Stimulated activated naive CD4-positive, alpha-beta T cell treated with Interleukin-2 at 50 U/mL for 16 hours (primary cell): ENCODE data around the gene FGD6.
A peak's percentile ranks its signal among the peaks of the same experiment; 100 is the strongest.

Experiments used
- DNase-seq: peaks from one replicate; lab custom pipeline; 2025; lab: John Stamatoyannopoulos, UW

FGD6 gene

GRCh38 chr12:95083938-95084337, 133.3 kb downstream of the FGD6 start:
- DNase-seq = no peak

DNA sequence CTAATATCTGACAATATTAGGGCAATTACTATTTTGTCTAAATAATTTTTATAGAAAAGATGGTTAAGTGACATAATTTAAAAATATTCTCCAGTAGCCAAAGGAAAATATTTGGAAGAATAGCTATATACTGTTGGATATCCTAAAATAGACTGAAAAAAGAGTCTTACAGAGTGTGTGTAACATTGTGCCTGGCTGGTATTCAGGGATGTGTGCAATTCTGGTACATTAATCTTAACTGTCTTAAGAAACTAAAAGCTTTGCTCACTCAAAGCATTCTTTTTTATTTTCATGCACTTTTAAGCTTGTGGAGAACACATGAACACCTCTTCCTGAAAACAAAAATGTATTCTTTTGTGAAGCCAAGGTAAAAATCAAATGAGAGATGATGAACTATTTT, 133.8 kb downstream of the FGD6 start:
- no peak for DNase-seq

DNA sequence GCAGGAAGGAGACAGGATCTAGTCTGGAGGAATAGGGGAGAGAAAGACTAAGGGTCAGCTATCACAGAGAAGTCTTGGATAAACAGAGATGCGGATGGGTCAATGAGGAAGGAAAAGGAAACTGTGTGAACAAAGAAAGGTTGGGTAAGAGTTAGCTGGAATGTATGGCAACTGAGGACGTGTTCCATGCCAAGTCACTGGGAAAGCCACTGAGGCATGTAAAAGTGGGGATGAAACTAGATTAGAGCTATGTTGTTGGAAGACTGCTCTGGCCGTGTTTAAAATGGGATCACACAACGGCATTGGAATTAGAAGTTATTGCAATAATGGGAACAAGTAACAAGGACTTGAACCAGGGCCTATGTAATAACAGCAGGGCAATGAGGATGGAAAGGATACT, 139.9 kb downstream of the FGD6 start:
- DNase-seq = no peak

DNA sequence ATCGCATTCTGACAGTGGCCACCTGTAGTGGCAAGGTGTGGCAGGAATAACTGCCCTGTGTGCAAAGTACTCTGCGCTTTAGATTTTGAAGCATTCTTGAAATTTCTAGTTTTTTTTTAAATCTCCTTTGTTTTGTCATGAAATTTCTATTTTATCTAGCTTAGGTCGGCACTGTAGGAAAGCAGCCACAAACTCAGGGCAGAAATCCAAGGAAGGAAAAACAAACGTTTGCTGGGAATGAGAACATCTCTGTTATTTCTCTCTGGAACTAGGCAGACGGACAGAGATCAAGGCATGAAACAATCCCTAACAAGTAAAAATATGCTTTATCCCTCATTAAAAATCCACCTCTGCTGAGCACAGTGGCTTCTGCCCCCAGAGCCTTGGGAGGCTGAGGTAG, 142.5 kb downstream of the FGD6 start:
- DNase-seq = no peak

GRCh38 chr12:95073698-95074520, 143.4 kb downstream of the FGD6 start:
- no peak for DNase-seq

DNA sequence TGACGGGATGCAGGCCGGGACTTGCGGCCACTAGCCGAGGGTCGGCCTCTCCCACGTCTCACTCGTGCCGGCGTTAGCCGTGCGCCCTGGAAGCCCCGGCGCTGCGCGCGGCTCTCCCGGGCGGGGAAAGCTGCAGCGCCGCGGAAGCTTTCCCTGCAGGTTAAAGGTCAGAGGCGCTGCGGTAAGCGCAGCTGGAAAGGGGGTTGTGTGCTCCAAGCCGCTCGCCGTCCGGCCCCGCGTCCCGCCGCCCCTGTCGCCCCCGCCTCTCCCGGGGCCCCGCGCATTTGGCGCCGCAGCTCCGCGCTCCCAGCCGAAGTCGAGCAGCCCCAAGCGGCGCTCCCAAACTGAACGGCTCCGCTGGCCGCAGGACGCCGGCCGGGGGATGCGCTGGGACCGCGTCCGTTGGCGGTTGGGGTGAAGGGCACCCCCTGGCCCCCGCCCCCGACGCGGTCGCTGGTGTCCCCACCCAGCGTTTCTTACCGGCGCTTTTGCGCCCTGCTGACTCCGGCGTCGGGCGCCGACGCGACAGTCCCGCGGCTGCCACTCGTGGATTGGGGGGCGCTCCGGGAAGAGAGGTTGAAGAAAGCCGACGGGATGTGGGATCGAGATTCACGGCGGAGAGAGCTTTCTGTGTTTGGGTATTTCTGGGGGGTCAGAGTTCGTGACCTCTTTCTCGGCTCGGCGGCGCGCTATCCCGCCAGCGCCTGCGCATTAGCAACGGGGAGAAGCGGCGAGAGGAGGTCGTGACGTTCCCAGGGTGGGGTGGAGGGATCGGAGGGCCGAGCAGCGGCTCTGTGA, 144.2 kb downstream of the FGD6 start, which contains the start of gene NR2C1:
NR2C1 (minus strand) TSS at position 719 of the 798 bp plus-strand sequence. CDS start 6,234 bp downstream, outside the sequence.
- DNase-seq = peak; percentile 93

GRCh38 chr12:95070378-95070777, 146.9 kb downstream of the FGD6 start:
- DNase-seq = no peak

GRCh38 chr12:95066091-95066855, 151.0 kb downstream of the FGD6 start:
- no peak for DNase-seq

GRCh38 chr12:95060951-95061350, 156.3 kb downstream of the FGD6 start:
- DNase-seq = no peak

DNA sequence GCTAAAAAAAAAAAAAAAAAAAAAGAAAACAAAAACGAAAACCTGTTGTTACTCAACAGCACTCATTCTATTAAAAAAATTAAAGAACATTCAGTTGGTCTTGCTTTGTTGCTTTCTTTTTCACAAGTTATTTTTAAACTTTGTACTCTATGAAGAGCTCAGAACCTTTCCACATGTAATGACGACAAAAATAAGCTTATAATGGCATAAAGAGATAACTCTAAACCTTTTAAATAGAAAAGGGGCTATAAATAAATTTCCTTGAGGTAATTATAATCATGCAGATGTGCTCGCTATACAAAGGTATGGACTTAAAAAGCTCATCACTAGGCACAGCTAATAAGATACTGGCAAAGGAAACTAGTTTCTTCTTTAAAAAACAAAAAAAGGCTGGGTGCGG, 157.3 kb downstream of the FGD6 start:
- no peak for DNase-seq

DNA sequence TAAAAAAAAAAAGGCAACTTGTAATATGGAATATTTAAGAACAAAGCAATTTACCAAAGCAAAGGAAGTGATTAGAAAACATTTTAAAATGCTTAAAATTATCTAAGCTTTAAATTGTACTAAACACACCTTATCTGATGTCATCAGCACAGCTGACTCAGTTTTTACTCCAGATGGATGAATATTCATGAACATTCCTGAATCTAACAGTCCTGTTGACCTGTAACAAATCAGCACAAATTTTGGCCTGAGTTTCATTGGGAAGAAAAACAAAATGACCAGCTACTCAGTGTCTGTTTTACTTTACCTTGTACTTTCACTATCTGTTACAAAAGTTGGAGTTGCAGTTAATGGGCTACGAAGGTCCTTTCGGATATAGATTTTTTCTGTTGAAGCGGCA, 159.8 kb downstream of the FGD6 start:
- DNase-seq = no peak

DNA sequence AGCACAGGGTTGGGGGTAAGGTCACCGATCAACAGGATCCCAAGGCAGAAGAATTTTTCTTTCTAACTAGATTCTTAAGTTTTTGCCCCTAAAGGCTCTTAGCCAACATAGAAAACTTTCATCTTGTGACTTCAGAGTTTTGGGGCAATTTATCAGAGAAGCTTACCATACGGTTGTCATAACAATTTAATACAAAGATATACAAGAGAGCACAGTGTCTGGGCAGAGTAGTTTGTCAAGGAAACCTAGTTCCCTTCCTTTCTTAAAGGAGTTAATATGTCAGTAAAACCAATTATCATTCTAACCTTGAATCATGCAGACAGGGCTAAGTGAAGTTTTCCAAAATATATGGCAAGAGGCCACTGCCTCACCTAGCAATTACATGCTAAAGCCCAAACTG, 162.2 kb downstream of the FGD6 start:
- DNase-seq = no peak

DNA sequence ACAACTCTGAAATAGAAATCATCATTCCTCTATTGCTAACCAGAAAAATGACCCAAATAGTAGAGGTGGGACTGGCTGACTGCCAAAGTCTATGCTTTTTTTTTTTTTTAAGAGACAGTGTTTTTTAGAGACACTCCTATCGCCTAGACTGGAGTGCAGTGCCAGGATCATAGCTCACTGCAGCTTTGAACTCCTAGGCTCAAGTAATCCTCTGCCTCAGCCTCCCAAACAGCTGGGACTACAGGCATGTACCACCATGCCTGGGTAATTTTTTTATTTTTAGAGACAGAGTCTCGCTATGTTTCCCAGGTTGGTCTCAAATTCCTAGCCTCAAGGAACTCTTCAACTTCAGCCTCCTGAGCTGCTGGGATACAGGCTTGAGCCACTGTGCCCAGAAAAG, 163.1 kb downstream of the FGD6 start:
- no peak for DNase-seq

- DNase-seq = no peak
These were observed 166.0 kb downstream of the FGD6 start for GRCh38 chr12:95051241-95051640.

- no peak for DNase-seq
These were observed 179.4 kb downstream of the FGD6 start for GRCh38 chr12:95037906-95038305.

- DNase-seq = no peak
These were observed 182.5 kb downstream of the FGD6 start for GRCh38 chr12:95034750-95035149.
